CD4-positive, alpha-beta T cell treated with Interleukin-1 beta for 1 hour (primary cell): Measurements from ENCODE around the gene KCNK18.
"Not testable (repeated sequence)": the region's sequence is repeated elsewhere in the genome, so short reads cannot be mapped to it uniquely, and the experiment has no call there.

Experiments used
- DNase-seq, 2 donors: peaks; one replicate each; pipeline ENCODE4 v3.0.0-alpha.2; 2020 to 2022

Gene KCNK18

GRCh38 chr10:117222976-117223692 lies 25.8 kb downstream of the KCNK18 start:
- no peak for DNase-seq

GRCh38 chr10:117223693-117224430 lies 26.6 kb downstream of the KCNK18 start:
- no peak for DNase-seq

DNA sequence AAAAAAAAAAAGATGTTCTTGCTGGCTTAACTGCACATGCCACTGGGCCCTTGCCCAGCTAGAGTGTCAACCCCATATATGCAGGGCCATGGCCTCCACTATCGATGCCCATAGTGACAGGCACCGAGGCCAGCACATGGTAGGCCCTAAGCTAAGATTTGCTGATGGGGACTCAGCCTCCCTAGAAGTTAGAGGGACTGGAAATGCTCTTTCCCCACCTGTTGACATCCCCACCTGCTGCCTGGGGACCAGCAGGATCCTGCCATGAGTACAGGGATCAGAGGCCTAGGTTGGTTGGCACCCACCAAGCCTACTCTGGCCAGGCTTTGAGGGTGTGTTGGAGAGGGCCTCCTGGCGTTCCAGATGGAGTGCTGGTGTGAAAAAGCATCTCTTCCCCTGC lies 27.6 kb downstream of the KCNK18 start:
- no peak for DNase-seq

- DNase-seq, result peak in 1 of 2 donors; percentile 13
Observed at GRCh38 chr10:117226813-117227451, 29.6 kb downstream of the KCNK18 start.

DNA sequence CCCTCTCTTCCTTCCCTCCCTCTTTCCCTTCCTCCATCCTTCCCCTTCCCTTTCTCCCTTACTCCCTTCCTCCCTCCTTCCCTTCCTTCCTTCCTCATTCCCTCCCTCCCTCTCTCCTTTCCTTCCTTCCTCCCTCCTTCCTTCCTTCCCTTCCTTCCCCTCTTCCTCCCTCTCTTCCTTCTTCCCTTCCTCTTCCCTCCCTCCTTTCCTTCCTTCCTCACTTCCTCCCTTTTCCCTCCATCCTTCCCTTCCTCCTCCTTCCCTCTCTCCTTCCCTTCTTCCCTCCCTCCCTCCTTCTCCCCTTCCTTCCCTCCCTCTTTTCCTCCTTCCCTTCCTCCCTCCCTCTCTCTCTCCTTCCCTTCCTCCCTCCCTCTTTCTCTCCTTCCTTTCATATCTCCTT lies 30.9 kb downstream of the KCNK18 start:
- no peak for DNase-seq

- not testable (repeated sequence) for DNase-seq
Observed at GRCh38 chr10:117230107-117230506, 32.8 kb downstream of the KCNK18 start.

DNA sequence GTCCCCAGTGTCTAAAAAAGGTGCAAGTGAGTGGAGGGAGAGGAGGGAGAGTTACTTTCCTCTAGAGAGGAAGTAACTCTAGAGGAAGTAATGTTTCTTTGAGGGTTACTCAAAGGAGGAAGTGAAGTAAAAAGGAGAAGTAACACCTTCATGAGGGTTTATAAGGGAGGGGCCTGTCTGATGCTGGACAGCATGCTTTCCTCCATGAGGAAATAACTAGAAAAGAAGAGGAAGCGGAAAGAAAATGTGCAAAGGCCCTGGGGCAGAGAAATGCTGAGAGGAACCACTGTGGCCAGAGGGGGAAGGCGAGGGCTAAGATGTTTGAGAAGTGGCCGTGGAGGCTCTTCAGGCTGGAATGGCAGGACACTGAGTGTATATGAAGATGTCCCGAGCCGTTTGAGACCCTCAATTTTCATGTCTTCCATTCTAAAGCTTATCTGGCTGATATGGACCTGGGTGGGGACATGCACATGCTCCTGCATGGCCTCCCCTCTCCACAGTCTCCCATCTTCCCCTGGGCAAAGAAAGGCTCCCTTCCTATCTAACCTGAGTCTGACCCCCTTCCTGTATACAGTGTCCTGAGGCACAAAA lies 40.2 kb downstream of the KCNK18 start:
- DNase-seq, result peak in 1 of 2 donors; percentile 16

GRCh38 chr10:117239051-117239450 lies 41.8 kb downstream of the KCNK18 start:
- no peak for DNase-seq

DNA sequence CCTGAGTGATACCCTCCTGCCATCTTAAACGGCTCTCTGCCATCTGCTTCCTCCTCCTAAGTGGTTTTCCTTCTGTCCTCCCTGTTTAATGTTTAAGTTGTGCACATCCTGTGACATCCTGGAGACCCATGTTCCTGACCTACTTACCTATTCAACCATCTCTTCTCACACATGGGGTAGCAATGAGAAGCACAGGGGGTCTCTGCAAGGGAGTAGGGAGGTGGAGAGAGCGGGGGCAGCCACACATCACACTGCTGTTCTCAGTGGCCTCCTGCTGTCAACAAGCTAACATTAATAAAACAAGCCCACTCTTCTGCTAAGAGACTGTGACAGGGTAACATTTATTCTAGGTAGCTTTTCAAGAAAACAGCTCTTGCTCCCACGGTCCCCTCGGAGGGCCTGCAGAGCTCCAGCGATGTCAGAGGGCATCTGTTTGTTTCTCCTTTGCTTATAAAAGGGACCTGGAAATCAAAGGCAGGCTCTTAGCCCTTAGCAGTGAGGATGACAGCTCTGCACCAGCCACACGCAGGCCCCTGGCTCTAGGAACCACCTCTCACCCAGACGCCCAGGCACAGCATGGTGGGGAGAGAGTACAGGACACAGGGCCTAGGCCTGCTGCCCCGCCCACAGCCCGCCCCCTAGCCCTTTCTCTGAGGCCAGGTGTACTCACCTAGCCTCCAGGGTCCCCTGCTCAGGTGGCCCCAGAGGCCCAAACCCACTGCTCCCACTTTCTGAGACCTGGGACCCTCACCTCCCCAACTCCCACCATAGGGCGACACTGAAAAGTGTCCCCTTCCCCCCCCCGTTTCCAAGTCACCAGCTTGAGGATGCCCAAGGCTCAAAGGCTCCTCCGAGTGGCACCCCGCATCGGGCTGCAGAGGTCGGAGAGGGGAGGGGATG lies 42.7 kb downstream of the KCNK18 start:
- DNase-seq, result no peak

GRCh38 chr10:117240621-117241529 lies 43.6 kb downstream of the KCNK18 start, which contains the start of gene SLC18A2:
Gene SLC18A2, plus strand, starts transcription at chr10:117241114. Its CDS starts 580 bp downstream, at chr10:117241694.
- no peak for DNase-seq

DNA sequence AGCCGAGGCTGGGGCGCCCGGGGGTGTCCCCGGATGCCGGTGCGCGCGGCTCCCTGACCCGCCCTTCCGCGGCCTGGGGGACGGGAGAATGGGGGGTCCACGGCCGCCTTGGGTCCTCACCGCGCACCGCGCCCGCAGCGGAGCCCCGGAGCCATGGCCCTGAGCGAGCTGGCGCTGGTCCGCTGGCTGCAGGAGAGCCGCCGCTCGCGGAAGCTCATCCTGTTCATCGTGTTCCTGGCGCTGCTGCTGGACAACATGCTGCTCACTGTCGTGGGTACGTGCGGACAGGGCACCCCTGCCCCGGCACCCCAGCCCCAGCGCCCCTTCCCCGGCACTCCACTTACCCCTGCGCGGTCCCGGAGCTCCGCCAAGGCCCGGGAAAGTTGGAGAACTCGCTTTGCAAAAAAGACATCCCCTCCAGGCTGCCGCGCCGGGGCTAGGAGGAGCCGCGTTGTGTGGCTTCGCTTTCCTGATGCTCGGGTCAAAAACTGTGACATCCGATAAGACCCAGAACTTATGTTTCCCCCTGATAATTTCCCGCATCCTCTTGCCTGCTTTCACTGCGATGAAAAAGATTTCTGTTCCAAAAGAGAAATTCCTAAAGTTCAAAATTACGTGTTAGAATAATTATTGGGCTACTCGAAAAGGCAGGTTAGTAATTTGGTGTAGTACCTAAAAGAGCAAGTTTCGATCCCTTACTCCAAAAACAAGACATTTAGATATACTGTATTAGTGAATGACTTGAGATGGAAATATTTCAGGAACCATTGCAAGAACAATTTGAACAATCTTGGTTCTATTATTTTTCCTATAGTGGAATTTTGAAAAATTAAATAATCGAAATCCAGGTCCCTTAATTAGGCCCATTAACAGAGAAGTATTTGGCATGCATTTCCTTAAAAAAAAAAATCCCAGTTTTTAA lies 44.5 kb downstream of the KCNK18 start:
- DNase-seq, result no peak

DNA sequence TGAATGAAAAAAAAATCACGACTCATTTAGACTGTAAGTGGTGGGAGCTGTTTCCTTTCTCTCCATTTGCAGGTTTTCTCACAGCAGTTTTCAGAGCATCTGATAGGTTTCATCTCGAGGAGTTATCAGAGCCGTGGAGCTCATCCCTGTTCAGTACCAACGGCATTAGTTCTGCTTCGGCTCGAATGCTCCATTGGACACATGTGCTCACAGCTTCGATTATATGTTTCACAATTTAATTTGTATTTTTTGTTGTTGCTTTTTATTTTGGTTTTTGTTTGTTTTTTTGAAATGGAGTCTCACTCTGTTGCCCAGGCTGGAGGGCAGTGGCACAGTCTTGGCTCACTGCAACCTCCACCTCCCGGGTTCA lies 45.2 kb downstream of the KCNK18 start:
- DNase-seq, result no peak

GRCh38 chr10:117246997-117247671 lies 49.8 kb downstream of the KCNK18 start:
- no peak for DNase-seq

- no peak for DNase-seq
Observed at GRCh38 chr10:117248750-117249465, 51.6 kb downstream of the KCNK18 start.

GRCh38 chr10:117249493-117250093 lies 52.3 kb downstream of the KCNK18 start:
- no peak for DNase-seq

- no peak for DNase-seq
Observed at GRCh38 chr10:117250411-117250810, 53.1 kb downstream of the KCNK18 start.

DNA sequence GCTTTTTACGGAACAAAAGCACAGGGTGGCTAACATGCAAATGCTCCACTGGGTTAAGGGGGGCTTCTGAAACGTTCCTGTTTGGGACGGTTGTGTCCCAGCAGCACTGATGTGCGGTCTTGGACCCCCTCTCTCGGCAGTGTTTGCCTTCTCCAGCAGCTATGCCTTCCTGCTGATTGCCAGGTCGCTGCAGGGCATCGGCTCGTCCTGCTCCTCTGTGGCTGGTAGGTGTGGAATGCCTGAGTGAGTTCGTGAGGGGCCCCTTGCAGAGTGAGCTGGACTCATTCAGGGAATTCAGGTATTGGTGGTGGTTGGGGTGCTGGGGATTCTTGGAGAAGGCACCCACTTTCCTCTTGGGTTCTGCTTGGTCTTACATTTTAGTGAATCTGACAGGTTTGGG lies 56.6 kb downstream of the KCNK18 start:
- DNase-seq, result no peak

- DNase-seq, result no peak
Observed at GRCh38 chr10:117254338-117254737, 57.0 kb downstream of the KCNK18 start.
